Measurements from ENCODE around the gene MEOX1.

Gene MEOX1

DNA sequence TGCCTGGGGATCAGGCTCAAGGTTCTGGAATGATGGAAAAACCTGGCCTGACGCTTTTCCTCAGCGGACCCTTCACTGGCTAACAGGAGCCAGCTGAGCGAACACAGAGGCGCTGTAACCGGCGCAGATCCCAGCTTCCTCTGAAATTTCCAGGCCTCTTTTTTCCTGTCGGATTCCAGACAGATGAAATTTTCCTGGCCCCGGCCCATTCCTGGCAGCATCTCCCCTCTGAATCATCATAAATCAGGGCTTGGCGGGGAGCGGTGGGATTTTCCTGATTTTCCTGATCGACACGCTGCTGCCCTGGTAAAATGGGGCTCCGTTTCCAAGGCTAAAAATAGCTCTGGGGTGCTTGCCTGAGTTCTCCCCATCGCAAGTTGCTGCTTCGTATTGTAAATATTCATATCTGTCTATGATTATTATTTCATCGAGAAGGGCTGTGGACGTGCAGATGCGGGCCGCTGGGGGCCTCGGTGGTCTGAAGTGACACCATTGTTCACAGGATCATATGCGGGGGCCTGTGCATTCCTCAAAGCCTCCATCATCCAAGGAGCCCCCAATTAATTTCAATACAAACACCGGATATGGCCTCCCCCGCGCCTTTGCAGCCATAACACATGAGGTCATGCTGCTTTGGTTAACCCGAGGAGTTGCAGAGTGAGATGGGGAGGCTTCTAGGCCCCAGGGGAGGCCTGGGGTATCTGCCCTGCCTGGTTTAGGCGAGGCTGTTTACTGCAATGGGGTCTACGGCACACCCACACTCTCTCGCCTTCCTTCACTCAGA is 69.8 kb downstream of the MEOX1 start:
- no peak for DNase-seq (ENCODE audit: low read depth in 2 of 2)

DNA sequence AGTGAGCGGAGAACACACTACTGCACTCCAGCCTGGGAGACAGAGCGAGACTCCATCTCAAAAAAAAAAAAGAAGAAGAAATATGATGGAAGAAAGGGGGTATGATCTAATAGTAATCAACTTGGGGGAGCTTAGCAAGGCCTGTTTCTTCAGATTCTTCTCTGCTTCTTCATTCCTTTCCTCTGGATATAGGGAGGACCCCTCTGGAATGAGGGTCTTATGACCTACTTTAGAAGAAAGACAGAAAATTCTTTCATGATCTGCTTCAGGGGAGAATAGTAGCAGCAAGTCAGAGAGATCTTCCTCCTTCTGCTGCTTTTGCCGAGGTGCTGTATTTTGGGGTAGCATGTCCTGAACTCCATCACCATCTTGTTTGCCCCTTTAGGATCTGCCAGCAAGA is 70.7 kb downstream of the MEOX1 start:
- DNase-seq (ENCODE audit: low read depth in 2 of 2), result no peak

Measured in activated CD4-positive, alpha-beta T cell treated with anti-CD3 and anti-CD28 coated beads for 24 hours (primary cell).